CD4-positive, CD25-positive, alpha-beta regulatory T cell (primary cell): ENCODE measurements around the gene LRRC8E. TPM values are rescaled to one million over a fixed set of nuclear protein-coding genes. Genes with fewer than 3 reads are reported as not detected.

Source experiments
- ATAC-seq, 2 donors: fragments of 150-1000 bp; cut with Tn5 transposase; one replicate each; pipeline ENCODE4 v1.10.0; 2021; ENCODE audit warnings: low read depth in 2 of 2, moderate number of reproducible peaks in 2 of 2, moderate library complexity in 1 of 2
- DNase-seq, 3 donors: peaks; one replicate each; pipeline versions ENCODE4 v3.0.0 to v3.0.0-alpha.2; 2012 to 2022; ENCODE audit warnings: mixed read lengths in 1 of 3
- H3K27ac ChIP-seq: one replicate; pipeline ENCODE4 v1.7.0; 2013; ENCODE audit warnings: mild to moderate bottlenecking, low read length; ENCODE audit not compliant: insufficient read depth, poor library complexity, severe bottlenecking
- H3K27me3 ChIP-seq: one replicate; pipeline ENCODE4 v1.7.0; 2013; ENCODE audit warnings: low read length; ENCODE audit not compliant: control insufficient read depth, insufficient read depth
- H3K36me3 ChIP-seq: one replicate; pipeline ENCODE4 v1.7.0; 2013; ENCODE audit warnings: mild to moderate bottlenecking, low read length, moderate library complexity; ENCODE audit not compliant: control insufficient read depth, insufficient read depth
- H3K4me1 ChIP-seq: 2 replicates; pipeline ENCODE4 v1.7.0; 2013; ENCODE audit warnings: mild to moderate bottlenecking, low read length; ENCODE audit not compliant: insufficient read depth, control insufficient read depth, poor library complexity, severe bottlenecking
- H3K4me3 ChIP-seq: one replicate; pipeline ENCODE4 v1.7.0; 2013; ENCODE audit warnings: low read depth, mild to moderate bottlenecking, low read length, moderate library complexity
- H3K9me3 ChIP-seq, 2 experiments: 1 replicate in 1 of 2; 2 replicates in 1 of 2; pipeline ENCODE4 v1.7.0; 2013; ENCODE audit warnings: low read length in 2 of 2, mild to moderate bottlenecking in 1 of 2, moderate library complexity in 1 of 2; ENCODE audit not compliant: control insufficient read depth in 2 of 2
- H3K27ac Mint-ChIP-seq, 3 donors: one replicate each; pipeline ENCODE4 v1.8.0; 2020 to 2022; ENCODE audit warnings: mild to moderate bottlenecking in 3 of 3, mixed read lengths in 3 of 3, moderate library complexity in 2 of 3
- H3K27me3 Mint-ChIP-seq: one replicate; pipeline ENCODE4 v1.8.0; 2022; ENCODE audit warnings: mild to moderate bottlenecking, mixed read lengths
- H3K36me3 Mint-ChIP-seq: one replicate; pipeline ENCODE4 v1.8.0; 2020; ENCODE audit warnings: mixed read lengths
- H3K4me1 Mint-ChIP-seq, 4 donors: one replicate each; pipeline ENCODE4 v1.8.0; 2020 to 2022; ENCODE audit warnings: mixed read lengths in 4 of 4, mild to moderate bottlenecking in 1 of 4
- H3K4me3 Mint-ChIP-seq, 4 donors: one replicate each; pipeline ENCODE4 v1.8.0; 2020 to 2022; ENCODE audit warnings: mild to moderate bottlenecking in 4 of 4, mixed read lengths in 4 of 4, moderate library complexity in 3 of 4
- H3K9me3 Mint-ChIP-seq, 7 donors: one replicate each; pipeline ENCODE4 v1.8.0; 2020 to 2022; ENCODE audit warnings: mixed read lengths in 7 of 7, mild to moderate bottlenecking in 3 of 7, moderate library complexity in 2 of 7
- polyA plus RNA-seq, 4 donors: library from polyadenylated mRNA; unstranded; fragments of 300-500 nt; fragmentation: Illumina TruSeq; gene quantifications; one replicate each; pipeline ENCODE4 v1.2.3, GENCODE V29; 2021
- total RNA-seq: library from RNA; stranded (reverse); gene quantifications from one replicate; pipeline ENCODE4 v1.2.3, GENCODE V29; 2022

Gene LRRC8E
- total and polyA plus RNA-seq, 5 donors from 2014 or later = not detected

GRCh38 chr19:7850945-7851622 is 37.2 kb upstream of the LRRC8E start:
- Histone ChIP-seq H3K4me1 (peaks cover 7% of the 10 kb centered on the region), H3K36me3 (no peaks in the 10 kb centered on the region), H3K4me3 (no peak overlapping the region), H3K9me3 (no peaks in the 10 kb centered on the region), H3K27ac (no peak overlapping the region), H3K27me3 (no peaks in the 10 kb centered on the region)
- H3K4me3 Mint-ChIP-seq = no peak overlapping the region
- H3K27ac Mint-ChIP-seq = no peak overlapping the region
- H3K27me3 Mint-ChIP-seq = no peaks in the 10 kb centered on the region
- peaks cover 0 to 8% (median 1%) of the 10 kb centered on the region in 4 donors for H3K4me1 Mint-ChIP-seq
- peaks cover 0 to 3% (median 0%) of the 10 kb centered on the region in 7 donors for H3K9me3 Mint-ChIP-seq
- no peak for DNase-seq
- no peaks in the 10 kb centered on the region for H3K36me3 Mint-ChIP-seq
- ATAC-seq = no peak

GRCh38 chr19:7851623-7852500 is 36.4 kb upstream of the LRRC8E start:
- no peaks in the 10 kb centered on the region for H3K36me3 Mint-ChIP-seq
- peaks cover 0 to 3% (median 0%) of the 10 kb centered on the region in 7 donors for H3K9me3 Mint-ChIP-seq
- H3K4me1 Mint-ChIP-seq = peaks cover 0 to 8% (median 1%) of the 10 kb centered on the region in 4 donors
- no peaks in the 10 kb centered on the region for H3K27me3 Mint-ChIP-seq
- ATAC-seq (no peak), DNase-seq (no peak)
- no peak overlapping the region for H3K27ac Mint-ChIP-seq
- H3K36me3 ChIP-seq = no peaks in the 10 kb centered on the region
- H3K4me1 ChIP-seq = peaks cover 7% of the 10 kb centered on the region
- no peak overlapping the region for H3K4me3 ChIP-seq
- H3K27ac ChIP-seq = no peak overlapping the region
- H3K27me3 ChIP-seq = no peaks in the 10 kb centered on the region
- H3K4me3 Mint-ChIP-seq = no peak overlapping the region
- no peaks in the 10 kb centered on the region for H3K9me3 ChIP-seq

GRCh38 chr19:7852851-7853769 is 35.2 kb upstream of the LRRC8E start:
- no peak overlapping the region for H3K27ac ChIP-seq
- ATAC-seq = peak; percentile 67 to 69
- H3K36me3 Mint-ChIP-seq = no peaks in the 10 kb centered on the region
- H3K36me3 ChIP-seq = no peaks in the 10 kb centered on the region
- H3K9me3 ChIP-seq = no peaks in the 10 kb centered on the region
- H3K4me3 Mint-ChIP-seq = no peak overlapping the region
- DNase-seq = peak; percentile 50 to 65 (median 55)
- H3K4me1 ChIP-seq = peaks cover 7% of the 10 kb centered on the region
- H3K27ac Mint-ChIP-seq = no peak overlapping the region
- H3K27me3 ChIP-seq = no peaks in the 10 kb centered on the region
- H3K27me3 Mint-ChIP-seq = no peaks in the 10 kb centered on the region
- peaks cover 0 to 8% (median 1%) of the 10 kb centered on the region in 4 donors for H3K4me1 Mint-ChIP-seq
- H3K9me3 Mint-ChIP-seq = peaks cover 0 to 3% (median 0%) of the 10 kb centered on the region in 7 donors
- H3K4me3 ChIP-seq = no peak overlapping the region

GRCh38 chr19:7853770-7854128 is 34.6 kb upstream of the LRRC8E start:
- peaks cover 0 to 4% (median 0%) of the 10 kb centered on the region in 7 donors for H3K9me3 Mint-ChIP-seq
- no peaks in the 10 kb centered on the region for H3K36me3 ChIP-seq
- H3K27ac ChIP-seq = no peak overlapping the region
- H3K27me3 ChIP-seq = no peaks in the 10 kb centered on the region
- H3K27ac Mint-ChIP-seq = no peak overlapping the region
- ATAC-seq (no peak), DNase-seq (no peak)
- H3K36me3 Mint-ChIP-seq = no peaks in the 10 kb centered on the region
- H3K27me3 Mint-ChIP-seq = no peaks in the 10 kb centered on the region
- H3K4me1 ChIP-seq = peaks cover 7% of the 10 kb centered on the region
- H3K4me1 Mint-ChIP-seq = peaks cover 0 to 8% (median 1%) of the 10 kb centered on the region in 4 donors
- H3K4me3 Mint-ChIP-seq = no peak overlapping the region
- no peak overlapping the region for H3K4me3 ChIP-seq
- H3K9me3 ChIP-seq = no peaks in the 10 kb centered on the region

- H3K36me3 ChIP-seq = no peaks in the 10 kb centered on the region
- H3K9me3 Mint-ChIP-seq = peaks cover 0 to 4% (median 0%) of the 10 kb centered on the region in 7 donors
- H3K4me1 ChIP-seq = peaks cover 7% of the 10 kb centered on the region
- H3K9me3 ChIP-seq = no peaks in the 10 kb centered on the region
- no peak overlapping the region for H3K4me3 Mint-ChIP-seq
- ATAC-seq (no peak), DNase-seq (no peak)
- no peaks in the 10 kb centered on the region for H3K27me3 Mint-ChIP-seq
- H3K4me1 Mint-ChIP-seq = peaks cover 0 to 8% (median 1%) of the 10 kb centered on the region in 4 donors
- no peak overlapping the region for H3K27ac Mint-ChIP-seq
- no peak overlapping the region for H3K27ac ChIP-seq
- H3K36me3 Mint-ChIP-seq = no peaks in the 10 kb centered on the region
- no peak overlapping the region for H3K4me3 ChIP-seq
- no peaks in the 10 kb centered on the region for H3K27me3 ChIP-seq
Observed at GRCh38 chr19:7855426-7856108, 32.7 kb upstream of the LRRC8E start.

- H3K4me1 ChIP-seq = peaks cover 10% of the 10 kb centered on the region
- no peaks in the 10 kb centered on the region for H3K36me3 ChIP-seq
- DNase-seq = no peak
- peaks cover under 1% of the 10 kb centered on the region for H3K27me3 Mint-ChIP-seq
- peaks cover 0 to 4% (median 0%) of the 10 kb centered on the region in 7 donors for H3K9me3 Mint-ChIP-seq
- H3K4me3 ChIP-seq = no peak overlapping the region
- no peaks in the 10 kb centered on the region for H3K9me3 ChIP-seq
- H3K4me1 Mint-ChIP-seq = peaks cover 0 to 11% (median 1%) of the 10 kb centered on the region in 4 donors
- no peak overlapping the region for H3K27ac ChIP-seq
- H3K27ac Mint-ChIP-seq = no peak overlapping the region
- peaks cover under 1% of the 10 kb centered on the region for H3K27me3 ChIP-seq
- no peak overlapping the region for H3K4me3 Mint-ChIP-seq
- ATAC-seq = no peak
- no peaks in the 10 kb centered on the region for H3K36me3 Mint-ChIP-seq
Observed at GRCh38 chr19:7856109-7856591, 32.2 kb upstream of the LRRC8E start.
